IPS DF 19.7 (cell line): Measurements from ENCODE around the gene ZNF799.
"Not testable (repeated sequence)": the region's sequence is repeated elsewhere in the genome, so short reads cannot be mapped to it uniquely, and the experiment has no call there.

Source experiments
- DNase-seq: peaks from one replicate; pipeline ENCODE4 v3.0.0-alpha.2; 2013; ENCODE audit warnings: low read depth, low spot score

Gene ZNF799

GRCh38 chr19:12364391-12365235 lies 36.5 kb downstream of the ZNF799 start:
- no peak for DNase-seq

GRCh38 chr19:12362236-12362635 lies 38.8 kb downstream of the ZNF799 start:
- DNase-seq = not testable (repeated sequence)

- no peak for DNase-seq
Observed at GRCh38 chr19:12353375-12353774, 47.7 kb downstream of the ZNF799 start.

- DNase-seq = no peak
Observed at GRCh38 chr19:12350890-12351197, 50.2 kb downstream of the ZNF799 start.

- DNase-seq = no peak
Observed at GRCh38 chr19:12350185-12350889, 50.7 kb downstream of the ZNF799 start.

- no peak for DNase-seq
Observed at GRCh38 chr19:12346896-12347295, 54.2 kb downstream of the ZNF799 start.

GRCh38 chr19:12345197-12345596 lies 55.9 kb downstream of the ZNF799 start:
- DNase-seq = no peak
